Activated CD8-positive, alpha-beta memory T cell treated with anti-CD3 and anti-CD28 coated beads for 48 hours (primary cell): ENCODE measurements around the gene LRRK1.
A peak's percentile ranks its signal among the peaks of the same experiment; 100 is the strongest.

ENCODE experiments used
- DNase-seq, 3 experiments: peaks; one replicate each; pipeline ENCODE4 v3.0.0-alpha.2; 2020; ENCODE audit warnings: low read depth in 2 of 3, low spot score in 2 of 3

LRRK1 gene

DNA sequence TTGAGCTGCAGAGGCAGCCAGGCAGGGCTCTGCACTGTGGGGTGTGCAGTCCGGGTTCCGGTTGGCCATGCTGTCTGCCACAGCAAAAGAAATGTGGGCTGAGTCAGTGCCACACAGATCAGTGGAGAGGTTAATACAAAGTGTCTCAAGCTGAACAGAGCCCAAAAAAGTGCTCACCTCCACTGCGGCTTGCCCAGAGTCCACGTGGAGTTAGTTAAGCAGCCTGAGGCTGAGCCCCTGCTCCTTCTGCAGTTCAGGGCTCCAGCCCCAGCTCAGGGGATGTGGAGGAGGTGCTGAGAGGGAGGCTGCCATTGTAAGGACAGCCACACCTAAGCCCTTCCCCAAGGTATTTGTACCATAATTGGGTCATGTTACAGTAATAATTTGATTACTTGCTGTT lies 85.3 kb downstream of the LRRK1 start:
- no peak for DNase-seq

DNA sequence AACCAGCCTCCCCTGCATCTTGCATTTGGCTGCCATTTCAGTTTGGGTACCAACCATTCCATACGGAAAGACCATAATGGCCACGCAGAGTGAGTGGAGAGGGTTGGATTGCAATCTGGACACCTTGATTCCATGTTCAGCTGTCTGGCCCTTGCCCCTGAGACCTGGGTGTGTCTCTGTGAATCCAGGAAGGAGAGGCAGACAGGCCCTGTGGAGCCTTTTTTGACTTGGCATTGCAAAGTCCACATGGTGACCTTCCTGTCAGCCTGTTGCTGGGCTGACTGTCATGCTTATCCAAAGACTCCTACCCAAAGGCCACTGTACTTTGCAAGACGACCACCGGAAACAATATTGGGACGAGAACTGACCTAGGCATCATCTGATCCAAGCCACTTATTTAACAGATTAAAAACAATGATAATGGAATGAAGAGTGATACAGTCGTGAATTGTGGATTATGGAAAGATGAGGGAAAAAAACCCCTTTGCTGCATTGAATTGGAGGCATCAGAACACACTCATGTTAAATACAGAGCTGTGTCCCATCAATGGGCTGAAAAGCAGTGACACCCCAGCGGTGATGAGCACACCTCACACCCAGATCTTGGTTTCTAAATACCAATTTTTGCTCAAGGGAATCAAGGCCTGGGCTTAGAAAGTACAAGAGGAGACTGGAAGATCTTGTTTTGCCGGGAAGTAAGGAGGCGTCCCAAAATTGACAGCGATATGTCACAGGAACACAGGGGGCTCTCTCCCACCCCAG lies 86.0 kb downstream of the LRRK1 start:
- DNase-seq = no peak

DNA sequence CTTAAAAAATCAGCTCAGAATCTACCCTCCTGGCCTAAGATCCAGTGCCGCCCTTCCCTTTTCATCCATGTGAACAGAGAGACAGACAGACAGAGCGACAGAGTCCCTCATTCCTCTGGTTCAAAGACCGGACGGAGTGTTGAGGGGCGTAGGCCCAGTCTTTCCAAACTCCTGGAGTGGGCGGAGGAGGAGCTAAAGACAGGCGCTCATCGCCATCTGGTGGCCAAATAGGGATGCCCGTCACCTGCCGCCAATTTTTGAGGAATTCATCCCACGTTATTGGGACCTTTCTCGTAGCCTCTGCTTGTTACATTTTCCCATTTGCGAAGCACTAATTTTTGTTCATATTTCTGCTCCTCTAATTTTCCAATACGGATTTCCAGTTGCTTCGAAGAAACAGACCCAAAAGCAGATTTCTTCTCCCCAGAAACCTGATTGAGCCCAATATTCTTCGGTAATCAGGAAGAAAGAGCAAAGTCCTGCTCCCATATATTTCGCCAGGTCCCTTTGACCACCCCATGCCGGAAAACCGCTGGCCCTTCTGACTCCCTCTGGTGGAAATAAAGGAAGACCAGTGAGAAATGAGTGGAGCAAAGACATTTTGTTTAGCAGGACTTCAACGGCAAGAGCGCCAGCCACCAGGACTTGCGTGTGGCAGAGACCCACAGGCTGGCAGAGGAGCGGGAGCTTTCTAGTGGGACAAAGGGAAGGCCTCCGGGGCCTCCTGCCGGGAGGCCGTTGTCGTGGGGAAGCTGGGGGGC lies 88.0 kb downstream of the LRRK1 start:
- DNase-seq = peak in 2 of 3 experiments; percentile 31 to 34

DNA sequence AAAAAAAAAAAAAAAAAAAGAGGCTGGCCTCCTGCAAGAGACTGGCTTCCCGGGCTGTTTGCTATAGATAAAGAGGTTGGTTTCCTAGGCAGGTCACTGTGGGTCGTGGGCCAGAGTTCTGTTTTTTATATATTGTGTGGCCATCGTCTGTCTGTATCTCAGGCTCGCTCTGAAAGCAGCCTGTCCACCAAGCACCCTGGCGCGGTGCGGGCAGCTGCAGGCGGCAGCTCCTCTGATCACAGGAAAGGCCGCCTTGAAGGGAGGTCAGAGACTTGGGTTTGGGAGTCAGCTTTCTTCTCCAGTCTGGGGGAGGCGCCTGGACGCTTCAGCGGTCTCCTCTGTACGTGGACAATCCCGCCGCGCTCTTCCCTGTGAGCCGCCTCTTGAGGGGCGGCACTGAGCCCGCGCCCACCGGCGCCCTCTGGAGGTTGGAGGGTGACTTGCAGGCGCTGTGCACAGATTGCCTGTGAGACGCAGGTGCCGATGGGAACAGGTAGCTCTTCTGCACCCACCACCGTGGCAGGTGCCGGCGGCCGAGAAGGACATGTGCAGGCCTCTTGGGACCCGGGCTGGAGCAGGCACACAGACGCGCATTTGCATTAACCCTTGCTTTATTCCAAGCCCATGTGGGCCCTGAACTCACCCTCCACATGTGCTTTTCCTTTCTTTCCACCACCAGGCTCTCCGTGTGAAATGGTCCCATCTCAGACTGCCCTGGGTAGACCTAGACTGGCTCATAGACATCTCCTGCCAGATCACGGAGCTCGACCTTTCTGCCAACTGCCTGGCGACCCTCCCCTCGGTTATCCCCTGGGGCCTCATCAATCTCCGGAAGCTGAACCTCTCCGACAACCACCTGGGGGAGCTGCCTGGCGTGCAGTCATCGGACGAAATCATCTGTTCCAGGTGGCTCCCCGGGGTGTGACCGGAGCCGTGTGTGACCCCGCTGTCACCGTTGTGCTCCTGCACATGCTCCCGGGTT lies 89.3 kb downstream of the LRRK1 start:
- peak; percentile 61 to 91 (median 89) for DNase-seq

DNA sequence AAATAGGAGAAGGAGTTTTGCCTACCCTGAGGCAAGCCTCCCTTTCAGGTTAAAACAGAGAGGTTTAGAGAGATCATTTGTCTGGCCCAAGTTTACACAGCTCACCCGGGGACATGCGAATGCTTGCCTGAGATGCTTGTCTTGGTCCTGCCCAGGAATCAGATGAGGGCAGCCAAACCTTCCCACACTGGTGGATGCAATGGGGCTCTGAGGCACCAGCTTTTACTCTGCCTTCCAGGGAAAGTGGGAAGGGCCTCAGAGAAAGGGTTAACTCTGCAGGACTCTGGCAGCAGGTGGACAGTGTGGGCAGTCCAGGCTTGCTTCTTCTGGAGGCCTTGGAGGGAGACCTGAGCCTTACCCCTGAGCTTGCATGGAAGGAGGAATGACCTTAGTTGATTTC lies 90.0 kb downstream of the LRRK1 start:
- DNase-seq = no peak

DNA sequence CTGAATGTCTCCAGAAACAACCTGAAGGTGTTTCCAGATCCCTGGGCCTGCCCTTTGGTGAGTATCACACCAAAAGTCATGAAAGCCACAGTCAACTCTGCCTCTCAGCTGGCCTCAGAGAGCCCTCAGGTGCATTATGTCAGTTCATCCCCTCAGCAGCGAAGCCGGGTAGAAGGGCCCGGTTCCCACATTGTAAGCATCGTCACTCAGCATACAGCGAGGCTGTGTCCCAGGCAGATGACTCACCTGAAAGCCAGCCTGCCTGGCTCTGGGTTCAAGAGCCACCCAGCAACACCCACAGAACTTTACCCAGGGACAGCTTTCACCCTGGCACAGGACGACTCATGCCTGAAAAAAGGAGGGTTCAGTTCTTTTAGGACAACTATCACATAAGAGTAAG lies 91.6 kb downstream of the LRRK1 start:
- no peak for DNase-seq

DNA sequence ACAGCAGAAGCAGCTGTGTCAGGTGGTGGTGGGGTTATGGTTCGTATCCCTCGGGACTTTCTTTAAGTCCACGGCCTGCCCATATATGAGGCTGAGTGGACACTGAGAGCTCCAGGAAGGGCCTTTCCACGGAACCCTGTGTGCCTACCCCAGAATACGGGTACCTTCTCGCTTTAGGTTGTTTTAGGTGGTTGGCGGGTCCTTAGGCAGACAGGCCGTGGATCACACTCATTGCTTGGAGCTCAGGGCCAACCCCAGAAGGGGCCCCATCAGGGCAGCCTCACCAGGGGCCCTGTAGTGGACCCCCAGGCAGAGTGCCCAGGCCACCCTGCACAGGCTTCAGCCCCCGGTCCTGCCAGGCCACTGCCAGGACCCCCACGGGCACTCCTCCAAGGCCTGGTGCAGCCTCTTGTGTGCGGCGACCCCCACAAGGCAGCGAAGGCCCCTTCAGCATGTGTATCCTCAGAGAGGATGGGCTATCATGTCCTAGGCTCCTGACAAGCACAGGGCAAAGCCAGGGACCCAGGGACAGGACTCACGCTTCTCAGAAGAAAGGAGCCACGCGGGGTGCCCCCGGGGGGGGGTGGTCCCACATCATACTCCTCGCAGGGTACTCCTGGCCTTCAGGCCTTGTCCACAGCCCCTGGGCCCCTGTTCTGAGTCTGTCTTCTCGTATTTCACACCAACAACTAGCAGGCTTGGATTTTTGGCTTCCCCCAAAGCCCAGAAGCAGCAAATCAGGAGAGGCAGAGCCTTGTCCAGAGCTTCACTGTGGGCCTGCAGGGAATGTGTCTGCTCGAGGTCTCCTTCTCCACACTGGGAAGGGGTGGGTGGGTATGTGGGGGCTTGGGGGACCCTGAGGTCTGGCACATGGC lies 93.4 kb downstream of the LRRK1 start:
- no peak for DNase-seq

DNA sequence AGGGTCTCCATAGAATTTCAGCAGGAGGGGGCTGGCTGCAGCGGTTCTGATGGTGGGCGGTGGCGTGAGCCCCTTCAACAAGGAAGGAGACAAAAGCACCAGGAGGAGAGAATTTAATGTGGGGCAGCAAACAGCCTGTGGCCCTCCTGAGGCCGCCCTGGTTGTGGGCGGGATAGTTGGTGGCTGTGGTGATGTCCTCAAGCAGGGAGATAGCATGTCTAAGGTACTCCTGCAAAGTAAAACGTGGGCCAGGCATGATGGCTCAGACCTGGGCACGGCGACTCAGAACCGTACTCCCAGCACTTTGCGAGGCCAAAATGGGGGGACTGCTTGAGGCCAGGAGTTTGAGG lies 94.0 kb downstream of the LRRK1 start:
- DNase-seq = no peak

DNA sequence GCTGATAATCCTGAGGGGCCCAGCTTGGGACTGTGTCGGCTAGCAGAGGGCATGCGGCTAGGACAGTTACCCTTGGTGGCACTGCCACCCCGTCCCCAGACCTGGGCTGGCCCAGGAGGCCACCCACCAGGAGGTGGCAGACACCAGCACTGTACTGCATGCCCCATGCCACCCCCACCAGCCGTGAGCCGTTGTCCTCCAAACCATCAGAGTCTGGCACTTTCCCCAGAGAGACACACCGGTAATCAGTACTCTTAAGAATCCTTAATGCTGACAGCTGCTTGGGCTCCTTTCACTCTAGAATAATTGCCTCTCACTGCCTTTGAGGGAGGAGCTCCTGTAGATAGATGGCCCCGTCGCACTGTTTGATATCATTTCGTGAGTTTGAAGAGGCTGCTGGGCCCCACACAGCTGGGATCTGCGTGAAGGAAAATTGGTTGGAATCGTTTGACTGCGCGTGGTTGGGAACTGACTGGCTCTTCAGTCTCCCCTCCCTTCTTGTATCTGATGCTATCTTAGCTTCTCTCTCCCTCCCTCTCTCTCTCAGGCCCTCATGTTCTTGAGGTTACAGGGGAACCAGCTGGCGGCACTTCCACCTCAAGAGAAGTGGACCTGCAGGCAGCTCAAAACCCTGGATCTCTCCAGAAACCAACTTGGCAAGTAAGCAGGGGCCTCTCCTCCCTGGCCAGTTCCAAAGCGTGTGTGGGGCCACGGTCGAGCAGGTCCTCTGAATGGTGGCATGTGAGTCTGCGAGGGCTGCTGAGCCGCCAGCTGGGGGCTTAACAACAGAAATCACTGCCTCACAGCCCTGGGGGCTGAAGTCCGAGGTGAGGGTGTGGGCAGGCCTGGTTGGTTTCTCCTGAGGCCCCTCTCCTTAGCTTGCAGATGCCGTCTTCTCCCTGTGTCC lies 94.9 kb downstream of the LRRK1 start:
- DNase-seq = no peak

DNA sequence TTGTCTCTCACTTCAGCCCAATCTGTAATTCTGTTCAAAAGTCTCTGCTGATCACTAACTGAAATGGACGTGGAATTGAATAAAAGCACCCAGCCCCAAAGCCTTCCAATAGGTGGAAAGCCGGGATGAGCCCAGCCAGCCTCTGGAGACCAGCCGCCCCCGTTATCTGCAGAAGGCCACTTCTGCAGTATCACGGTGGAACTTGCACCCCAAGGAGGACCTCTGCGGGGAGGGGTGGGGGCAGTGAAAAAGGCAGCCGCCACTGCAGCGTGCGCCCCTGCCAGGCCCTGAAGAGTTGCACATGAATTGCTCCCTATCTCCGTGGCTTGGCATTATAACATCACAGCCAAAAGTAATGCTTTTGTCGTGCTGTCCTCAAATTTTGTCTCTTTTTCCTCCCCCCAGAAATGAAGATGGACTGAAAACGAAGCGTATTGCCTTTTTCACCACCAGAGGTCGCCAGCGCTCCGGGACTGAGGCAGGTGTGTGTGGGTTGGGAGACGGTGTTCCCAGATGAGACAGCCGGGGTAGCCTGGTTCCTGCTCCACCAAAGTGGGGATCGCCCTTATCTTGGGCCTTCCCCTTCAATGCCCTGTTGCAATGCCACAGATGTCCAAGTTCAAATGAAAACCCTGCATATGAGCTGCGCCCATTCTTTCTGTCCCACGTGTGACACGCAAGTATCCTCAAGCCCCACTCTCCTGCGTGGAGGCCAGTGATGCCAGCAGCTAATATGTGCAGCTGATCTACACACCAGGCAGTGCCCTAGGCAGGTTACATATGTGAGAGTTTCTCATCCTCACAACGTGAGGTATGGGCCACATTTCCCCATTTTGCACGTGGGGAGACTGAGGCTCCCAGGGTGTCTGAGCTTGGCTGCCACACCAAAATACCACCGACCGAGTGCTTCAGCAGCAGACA lies 96.0 kb downstream of the LRRK1 start:
- DNase-seq = peak; percentile 11 to 65 (median 45)

DNA sequence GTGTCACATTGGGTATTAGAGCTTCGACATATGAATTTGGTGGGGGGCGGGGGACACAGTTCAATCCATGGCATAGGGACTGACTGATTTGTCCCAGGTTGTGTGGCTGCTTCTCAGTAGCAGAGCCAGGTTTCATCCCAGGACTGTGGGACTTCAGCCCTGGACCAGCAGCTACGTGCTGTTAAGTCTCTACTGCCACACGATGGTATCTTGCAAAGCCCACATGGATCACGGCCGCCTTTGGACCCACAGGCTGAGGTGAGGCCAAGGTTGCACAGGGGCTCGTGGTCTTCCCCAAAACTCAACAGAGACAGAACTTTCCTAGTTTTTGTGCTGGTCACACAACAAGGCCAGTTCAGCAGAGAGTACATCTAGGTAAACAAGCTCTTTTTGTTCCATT lies 97.4 kb downstream of the LRRK1 start:
- DNase-seq = no peak

DNA sequence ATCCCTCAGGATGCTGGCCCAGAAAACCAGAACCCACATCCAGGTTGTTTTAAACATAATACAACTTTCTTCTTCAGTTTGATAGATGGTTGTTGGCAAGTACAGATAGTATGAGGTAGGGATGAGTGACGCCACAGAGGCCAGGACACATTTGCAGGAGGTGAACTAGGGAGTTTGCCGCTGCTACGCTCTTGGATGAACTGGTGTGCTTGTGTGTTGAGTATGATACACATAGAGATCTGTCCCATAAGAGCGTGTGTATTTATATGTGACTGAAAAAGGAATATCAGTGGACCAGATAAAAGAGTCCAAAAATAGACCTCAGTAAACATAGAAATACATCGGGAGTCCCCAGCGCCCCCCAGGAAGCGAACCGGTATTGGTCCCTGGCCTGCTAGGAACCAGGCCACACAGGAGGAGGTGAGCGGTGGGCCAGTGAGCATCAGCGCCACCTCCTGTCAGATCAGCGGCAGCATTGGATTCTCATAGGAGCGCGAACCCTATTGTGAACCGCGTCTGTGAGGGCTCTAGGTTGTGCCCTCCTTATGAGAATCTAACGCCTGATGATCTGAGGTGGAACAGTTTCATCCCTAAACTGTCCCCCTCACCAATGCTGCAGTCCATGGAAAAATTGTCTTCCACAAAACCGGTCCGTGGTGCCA lies 98.1 kb downstream of the LRRK1 start:
- DNase-seq = no peak

DNA sequence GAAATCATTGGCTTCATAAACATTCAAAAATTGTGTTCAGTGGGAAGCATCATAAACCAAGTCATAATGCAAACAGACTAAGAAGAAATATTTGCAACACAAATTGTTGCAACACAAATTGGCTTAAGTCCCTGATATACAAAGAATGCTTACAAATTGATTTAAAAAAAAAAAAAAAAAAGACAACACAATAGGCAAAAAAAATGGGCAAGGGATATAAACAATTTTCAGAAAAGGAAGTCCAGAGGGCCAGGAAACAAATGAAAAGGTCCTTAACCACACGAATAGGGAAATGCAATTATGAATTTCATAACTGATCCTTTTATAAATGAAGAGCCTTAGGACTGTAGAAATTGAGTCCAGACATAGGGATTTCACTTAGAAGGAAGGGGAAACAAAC lies 98.9 kb downstream of the LRRK1 start:
- no peak for DNase-seq

DNA sequence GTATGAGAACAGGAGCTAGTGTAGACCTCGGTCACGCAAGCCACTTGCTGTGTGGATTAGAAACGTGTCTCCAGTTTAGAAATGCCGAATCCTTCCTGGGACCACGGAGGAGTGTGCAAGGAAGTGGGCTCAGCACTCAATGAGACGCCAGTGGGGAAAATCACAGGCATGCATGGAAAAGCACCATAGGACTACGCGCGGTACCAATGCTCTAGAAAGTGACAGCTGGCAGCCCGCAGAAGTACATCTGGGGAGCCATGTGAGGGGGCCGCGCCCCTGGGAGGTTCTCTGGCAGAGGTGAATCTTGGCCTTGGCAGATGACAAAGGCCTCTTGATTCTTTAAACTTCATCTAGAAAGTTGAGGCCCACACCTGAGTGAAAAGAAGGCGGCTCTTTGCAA lies 99.3 kb downstream of the LRRK1 start:
- no peak for DNase-seq

DNA sequence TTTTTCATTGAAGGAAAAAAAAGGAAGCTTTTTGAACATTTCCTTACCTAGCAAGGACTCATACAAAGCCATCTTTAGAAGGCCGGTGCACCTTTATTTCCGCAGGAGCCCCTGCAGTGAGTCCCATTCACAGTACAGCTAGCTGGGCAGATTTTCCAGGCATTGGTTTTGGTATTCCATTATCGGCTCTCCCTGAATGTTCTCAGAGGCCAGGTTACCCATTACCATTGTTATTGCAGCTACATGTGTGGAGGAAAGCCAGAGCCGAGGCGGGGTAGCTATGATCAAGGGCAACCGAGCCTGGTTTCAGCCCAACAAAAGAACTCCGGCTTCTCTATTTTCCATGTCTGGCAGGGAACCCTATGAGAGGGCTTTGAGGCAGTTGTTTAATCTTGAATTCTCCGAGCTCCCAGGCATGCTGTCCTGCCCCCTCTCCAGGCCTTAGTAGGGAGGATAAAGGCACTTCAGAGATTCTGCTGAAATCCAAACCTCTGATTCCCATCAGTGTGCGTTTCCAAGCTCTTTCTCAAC lies 100.3 kb downstream of the LRRK1 start:
- no peak for DNase-seq

DNA sequence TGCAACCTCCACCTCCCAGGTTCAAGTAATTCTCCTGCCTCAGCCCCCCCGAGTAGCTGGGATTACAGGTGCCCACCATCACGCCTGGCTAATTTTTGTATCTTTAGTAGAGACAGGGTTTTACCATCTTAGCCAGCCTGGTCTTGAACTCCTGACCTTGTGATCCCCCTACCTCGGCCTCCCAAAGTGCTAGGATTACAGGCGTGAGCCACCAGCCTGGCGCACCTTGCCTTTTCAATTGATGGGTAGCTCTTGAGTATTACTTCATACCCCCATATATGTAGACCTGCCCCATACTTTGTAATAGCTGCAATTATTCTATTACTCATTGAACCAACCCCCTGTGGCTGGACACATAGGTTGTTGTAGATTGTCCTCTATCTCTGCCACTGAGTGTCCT lies 101.3 kb downstream of the LRRK1 start:
- DNase-seq = no peak

DNA sequence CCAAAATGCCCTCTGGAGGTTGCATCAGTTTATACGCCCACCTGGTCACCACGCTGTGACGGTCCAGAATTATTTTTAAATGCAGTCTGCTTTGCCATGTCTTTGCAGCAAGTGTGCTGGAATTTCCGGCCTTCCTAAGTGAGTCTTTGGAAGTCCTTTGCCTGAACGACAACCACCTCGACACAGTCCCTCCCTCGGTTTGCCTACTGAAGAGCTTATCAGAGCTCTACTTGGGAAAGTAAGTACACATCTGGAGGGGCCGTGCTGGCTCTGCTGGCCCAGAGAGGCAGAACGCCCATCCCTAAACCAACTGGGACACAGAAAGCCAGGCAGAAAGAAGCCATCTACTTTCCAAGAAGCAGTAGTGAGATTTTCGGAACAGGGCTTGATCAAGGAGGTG lies 101.8 kb downstream of the LRRK1 start:
- DNase-seq = no peak

DNA sequence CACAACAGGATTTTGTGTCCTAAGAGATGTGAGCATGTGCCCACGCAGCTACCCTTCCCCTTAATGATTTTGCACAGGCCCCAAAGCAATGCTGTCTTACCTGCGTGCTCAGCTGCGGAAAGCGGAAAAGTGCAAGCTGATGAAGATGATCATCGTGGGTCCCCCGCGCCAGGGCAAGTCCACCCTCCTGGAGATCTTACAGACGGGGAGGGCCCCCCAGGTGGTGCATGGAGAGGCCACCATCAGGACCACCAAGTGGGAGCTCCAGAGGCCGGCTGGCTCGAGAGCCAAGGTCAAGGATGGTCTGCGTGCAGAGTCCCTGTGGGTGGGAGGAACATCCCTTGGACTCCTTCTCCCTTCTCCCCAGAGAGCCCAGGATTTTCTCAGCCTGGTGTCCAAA lies 103.1 kb downstream of the LRRK1 start:
- DNase-seq = no peak
